HFFc6 (cell line): ENCODE data around the gene SAXO1. TPM values are rescaled to one million over a fixed set of nuclear protein-coding genes. Genes with fewer than 3 reads are reported as not detected.
A peak's percentile ranks its signal among the peaks of the same experiment; 100 is the strongest.

Source experiments
- DNase-seq: peaks from one replicate; pipeline ENCODE4 v3.0.0-alpha.2; 2018
- H3K27ac Mint-ChIP-seq: 2 replicates; pipeline ENCODE4 v1.8.0; 2020; ENCODE audit warnings: mild to moderate bottlenecking, mixed read lengths
- H3K27me3 Mint-ChIP-seq: 2 replicates; pipeline ENCODE4 v1.8.0; 2021; ENCODE audit warnings: mild to moderate bottlenecking, moderate library complexity, mixed read lengths; ENCODE audit not compliant: insufficient read depth
- H3K36me3 Mint-ChIP-seq: 2 replicates; pipeline ENCODE4 v1.8.0; 2021; ENCODE audit warnings: low read depth, mixed read lengths
- H3K4me1 Mint-ChIP-seq: 2 replicates; pipeline ENCODE4 v1.8.0; 2020; ENCODE audit warnings: low read depth, mixed read lengths
- H3K4me3 Mint-ChIP-seq: 2 replicates; pipeline ENCODE4 v1.8.0; 2020; ENCODE audit warnings: mild to moderate bottlenecking, moderate library complexity, mixed read lengths
- H3K9me3 Mint-ChIP-seq: 2 replicates; pipeline ENCODE4 v1.8.0; 2020; ENCODE audit warnings: mild to moderate bottlenecking, mixed read lengths
- CTCF ChIP-seq: fragments of 200-600 bp; sonication (generic); IDR thresholded peaks from 2 replicates; pipeline ENCODE4 v1.5.0; 2021; ENCODE audit warnings: antibody characterized with exemption, mild to moderate bottlenecking
- long read RNA-seq: library from polyadenylated mRNA; unstranded; transcript quantifications from one replicate; pipeline ENCODE4 v2.0.0, GENCODE V29; 2019
- total RNA-seq, 6 experiments: library from RNA; stranded (reverse); fragmentation: NEBNext Ultra II Directional; extraction: Animal tissue kit (Norgen Biotek cat#: 25700); gene quantifications; 2 replicates in 1 of 6; 3 replicates in 5 of 6; pipeline ENCODE4 v1.2.3, GENCODE V29; 2021

SAXO1 gene, protein sequence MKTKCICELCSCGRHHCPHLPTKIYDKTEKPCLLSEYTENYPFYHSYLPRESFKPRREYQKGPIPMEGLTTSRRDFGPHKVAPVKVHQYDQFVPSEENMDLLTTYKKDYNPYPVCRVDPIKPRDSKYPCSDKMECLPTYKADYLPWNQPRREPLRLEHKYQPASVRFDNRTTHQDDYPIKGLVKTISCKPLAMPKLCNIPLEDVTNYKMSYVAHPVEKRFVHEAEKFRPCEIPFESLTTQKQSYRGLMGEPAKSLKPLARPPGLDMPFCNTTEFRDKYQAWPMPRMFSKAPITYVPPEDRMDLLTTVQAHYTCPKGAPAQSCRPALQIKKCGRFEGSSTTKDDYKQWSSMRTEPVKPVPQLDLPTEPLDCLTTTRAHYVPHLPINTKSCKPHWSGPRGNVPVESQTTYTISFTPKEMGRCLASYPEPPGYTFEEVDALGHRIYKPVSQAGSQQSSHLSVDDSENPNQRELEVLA
- total RNA-seq, result not detected
- long read RNA-seq, partial matches to known transcripts, result 0 of 1 reads
- long read RNA-seq, other reads (novel, unspliced or antisense), result 1 of 1 reads

- Mint-ChIP-seq H3K27me3 (peaks cover 11% of the 10 kb centered on the region; the same call in 1 of the 2 replicates), H3K27ac (no peak within 1 kb of the TSS), H3K36me3 (no peaks in the 10 kb centered on the region), H3K4me1 (peaks cover 25% of the 10 kb centered on the region), H3K4me3 (no peak within 1 kb of the TSS), H3K9me3 (no peaks in the 10 kb centered on the region)
- no peak for TF ChIP-seq CTCF
- DNase-seq, result no peak
Measured at GRCh38 chr9:19033015-19033414, at the start of gene SAXO1. SAXO1 (minus strand) TSS chr9:19033209; CDS start chr9:19032908, 301 bp downstream.

DNA sequence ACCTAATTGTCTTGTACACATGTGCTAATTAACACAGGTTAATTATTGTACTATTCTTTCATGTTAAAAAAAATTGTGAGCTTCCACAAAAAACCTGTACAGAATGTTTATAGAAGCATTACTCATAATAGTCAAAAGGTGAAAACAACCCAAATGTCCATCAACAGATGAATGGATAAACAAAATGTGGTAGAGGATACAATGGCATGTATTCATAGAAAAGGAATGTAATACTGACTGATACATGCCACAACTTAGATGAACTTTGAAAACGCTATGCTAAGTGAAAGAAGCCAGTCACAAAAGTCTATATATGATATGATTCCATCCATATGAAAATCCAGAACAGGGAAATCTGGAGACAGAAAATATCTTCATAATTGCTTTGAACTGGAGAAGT, 41.8 kb upstream of the SAXO1 start:
- H3K27ac Mint-ChIP-seq, result no peak overlapping the region; the same call in 1 of the 2 replicates

DNA sequence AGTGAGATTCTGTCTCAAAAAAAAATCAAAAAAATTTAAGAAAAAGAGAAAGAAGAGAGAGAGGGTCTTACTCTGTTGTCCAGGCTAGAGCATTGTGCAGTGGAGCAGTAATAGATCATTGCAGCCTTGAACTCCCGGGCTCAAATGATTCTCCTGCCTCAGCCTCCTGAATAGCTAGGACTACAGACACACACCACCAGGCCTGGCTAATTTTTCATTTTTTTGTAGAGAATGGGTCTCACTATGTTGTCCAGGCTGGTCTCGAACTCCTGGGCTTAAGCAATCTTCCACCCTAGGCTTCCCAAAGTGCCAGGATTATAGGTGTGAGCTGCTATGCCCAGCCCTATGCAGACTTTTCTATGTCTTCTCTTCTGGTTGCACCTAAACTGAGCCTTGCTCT, 41.2 kb upstream of the SAXO1 start:
- H3K27ac Mint-ChIP-seq, result no peak overlapping the region; the same call in 1 of the 2 replicates
- no peaks in the 10 kb centered on the region for H3K9me3 Mint-ChIP-seq
- peaks cover 11% of the 10 kb centered on the region for H3K4me1 Mint-ChIP-seq
- no peak overlapping the region for H3K4me3 Mint-ChIP-seq
- no peak for DNase-seq
- H3K36me3 Mint-ChIP-seq, result peaks cover 31% of the 10 kb centered on the region
- TF ChIP-seq CTCF, result no peak
- H3K27me3 Mint-ChIP-seq, result no peaks in the 10 kb centered on the region

More for the DNA sequence above, 41.8 kb upstream of the SAXO1 start:
- Mint-ChIP-seq H3K4me3 (no peak overlapping the region), H3K36me3 (peaks cover 29% of the 10 kb centered on the region), H3K9me3 (no peaks in the 10 kb centered on the region), H3K4me1 (peaks cover 11% of the 10 kb centered on the region), H3K27me3 (no peaks in the 10 kb centered on the region)
- no peak for TF ChIP-seq CTCF
- no peak for DNase-seq

DNA sequence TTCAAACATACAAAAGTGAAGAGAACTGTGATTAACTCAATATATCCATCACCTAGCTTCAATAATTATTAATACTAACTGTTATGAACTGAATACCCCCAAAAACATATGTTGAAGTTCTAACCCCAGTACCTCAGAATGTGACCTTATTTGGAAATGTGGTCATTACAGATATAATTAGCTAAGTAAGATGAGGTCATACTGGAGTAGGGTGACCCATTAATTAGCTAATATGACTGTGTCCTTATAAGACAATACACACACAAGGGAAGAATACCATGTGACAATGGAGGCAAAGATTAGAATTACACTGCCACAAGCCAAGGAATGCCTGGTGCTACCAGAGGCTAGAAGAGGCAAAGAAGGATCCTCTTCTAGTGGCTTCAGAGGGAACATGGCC, 24.0 kb upstream of the SAXO1 start:
- no peaks in the 10 kb centered on the region for H3K9me3 Mint-ChIP-seq
- no peak for TF ChIP-seq CTCF
- DNase-seq, result no peak
- H3K27ac Mint-ChIP-seq, result no peak overlapping the region
- no peak overlapping the region for H3K4me3 Mint-ChIP-seq
- peaks cover 37% of the 10 kb centered on the region for H3K36me3 Mint-ChIP-seq
- no peaks in the 10 kb centered on the region for H3K27me3 Mint-ChIP-seq
- H3K4me1 Mint-ChIP-seq, result peaks cover 14% of the 10 kb centered on the region

DNA sequence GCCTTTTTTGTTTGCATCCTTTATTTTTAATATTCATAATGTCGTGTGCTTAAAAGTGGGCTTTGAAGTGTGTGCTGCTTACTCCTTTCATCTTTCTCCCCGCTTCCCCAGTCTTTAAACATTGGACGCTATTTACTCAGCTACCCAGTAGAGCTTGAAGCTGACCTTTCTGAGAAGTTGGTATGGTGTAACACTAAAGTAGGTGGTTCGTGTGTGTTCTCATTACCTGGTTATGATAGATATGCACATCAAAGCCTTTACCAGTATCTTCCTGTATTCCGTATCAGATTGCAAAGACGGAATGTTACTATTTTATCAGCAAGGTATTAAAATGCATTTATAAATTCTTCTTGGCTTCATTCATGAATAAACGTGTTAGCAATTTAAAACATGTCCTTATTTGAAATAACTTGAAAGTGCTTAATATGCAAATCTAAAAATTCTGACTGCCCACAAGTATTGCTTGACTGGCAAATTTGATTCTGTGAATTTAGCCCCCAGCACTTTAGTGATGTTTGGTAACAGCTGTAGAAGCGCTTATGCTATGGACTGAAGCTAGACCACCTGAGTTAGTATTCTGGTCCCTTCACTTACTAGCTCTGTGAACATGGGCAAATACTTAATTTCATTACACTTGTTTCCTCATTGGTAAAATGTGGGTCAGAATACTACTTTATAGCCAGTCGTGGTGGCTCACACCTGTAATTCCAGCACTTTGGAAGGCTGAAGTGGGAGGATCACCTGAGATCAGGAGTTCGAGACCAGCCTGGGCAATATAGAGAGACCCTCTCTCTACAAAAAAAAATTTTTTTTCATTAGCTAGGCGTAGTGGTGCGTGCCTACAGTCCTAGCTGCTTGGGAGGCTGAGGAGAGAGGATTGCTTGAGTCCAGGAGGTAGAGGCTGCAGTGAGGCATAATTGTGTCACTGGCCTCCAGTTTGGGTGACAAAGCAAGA, 17.9 kb upstream of the SAXO1 start:
- Mint-ChIP-seq H3K36me3 (peaks cover 16% of the 10 kb centered on the region), H3K4me3 (peak overlapping the region; percentile 93), H3K27ac (peak overlapping the region; percentile 97), H3K9me3 (no peaks in the 10 kb centered on the region), H3K4me1 (peaks cover 40% of the 10 kb centered on the region), H3K27me3 (no peaks in the 10 kb centered on the region)
- DNase-seq, result no peak
- TF ChIP-seq CTCF, result no peak
